CD4-positive, CD25-positive, alpha-beta regulatory T cell (primary cell): ENCODE data around the gene REXO1. TPM values are rescaled to one million over a fixed set of nuclear protein-coding genes. Genes with fewer than 3 reads are reported as not detected.

Source experiments
- ATAC-seq, 2 donors: fragments of 150-1000 bp; cut with Tn5 transposase; one replicate each; pipeline ENCODE4 v1.10.0; 2021; ENCODE audit warnings: low read depth in 2 of 2, moderate number of reproducible peaks in 2 of 2, moderate library complexity in 1 of 2
- DNase-seq, 3 donors: peaks; one replicate each; pipeline versions ENCODE4 v3.0.0 to v3.0.0-alpha.2; 2012 to 2022; ENCODE audit warnings: mixed read lengths in 1 of 3
- H3K27ac ChIP-seq: one replicate; pipeline ENCODE4 v1.7.0; 2013; ENCODE audit warnings: mild to moderate bottlenecking, low read length; ENCODE audit not compliant: insufficient read depth, poor library complexity, severe bottlenecking
- H3K27me3 ChIP-seq: one replicate; pipeline ENCODE4 v1.7.0; 2013; ENCODE audit warnings: low read length; ENCODE audit not compliant: control insufficient read depth, insufficient read depth
- H3K36me3 ChIP-seq: one replicate; pipeline ENCODE4 v1.7.0; 2013; ENCODE audit warnings: mild to moderate bottlenecking, low read length, moderate library complexity; ENCODE audit not compliant: control insufficient read depth, insufficient read depth
- H3K4me1 ChIP-seq: 2 replicates; pipeline ENCODE4 v1.7.0; 2013; ENCODE audit warnings: mild to moderate bottlenecking, low read length; ENCODE audit not compliant: insufficient read depth, control insufficient read depth, poor library complexity, severe bottlenecking
- H3K4me3 ChIP-seq: one replicate; pipeline ENCODE4 v1.7.0; 2013; ENCODE audit warnings: low read depth, mild to moderate bottlenecking, low read length, moderate library complexity
- H3K9me3 ChIP-seq, 2 experiments: 1 replicate in 1 of 2; 2 replicates in 1 of 2; pipeline ENCODE4 v1.7.0; 2013; ENCODE audit warnings: low read length in 2 of 2, mild to moderate bottlenecking in 1 of 2, moderate library complexity in 1 of 2; ENCODE audit not compliant: control insufficient read depth in 2 of 2
- H3K27ac Mint-ChIP-seq, 3 donors: one replicate each; pipeline ENCODE4 v1.8.0; 2020 to 2022; ENCODE audit warnings: mild to moderate bottlenecking in 3 of 3, mixed read lengths in 3 of 3, moderate library complexity in 2 of 3
- H3K27me3 Mint-ChIP-seq: one replicate; pipeline ENCODE4 v1.8.0; 2022; ENCODE audit warnings: mild to moderate bottlenecking, mixed read lengths
- H3K36me3 Mint-ChIP-seq: one replicate; pipeline ENCODE4 v1.8.0; 2020; ENCODE audit warnings: mixed read lengths
- H3K4me1 Mint-ChIP-seq, 4 donors: one replicate each; pipeline ENCODE4 v1.8.0; 2020 to 2022; ENCODE audit warnings: mixed read lengths in 4 of 4, mild to moderate bottlenecking in 1 of 4
- H3K4me3 Mint-ChIP-seq, 4 donors: one replicate each; pipeline ENCODE4 v1.8.0; 2020 to 2022; ENCODE audit warnings: mild to moderate bottlenecking in 4 of 4, mixed read lengths in 4 of 4, moderate library complexity in 3 of 4
- H3K9me3 Mint-ChIP-seq, 7 donors: one replicate each; pipeline ENCODE4 v1.8.0; 2020 to 2022; ENCODE audit warnings: mixed read lengths in 7 of 7, mild to moderate bottlenecking in 3 of 7, moderate library complexity in 2 of 7
- polyA plus RNA-seq, 4 donors: library from polyadenylated mRNA; unstranded; fragments of 300-500 nt; fragmentation: Illumina TruSeq; gene quantifications; one replicate each; pipeline ENCODE4 v1.2.3, GENCODE V29; 2021
- total RNA-seq: library from RNA; stranded (reverse); gene quantifications from one replicate; pipeline ENCODE4 v1.2.3, GENCODE V29; 2022

The REXO1 gene
- total and polyA plus RNA-seq, 5 donors from 2014 or later = 2.5 to 103 (median 3.7) TPM

- Mint-ChIP-seq H3K36me3 (no peaks in the 10 kb centered on the region), H3K4me3 (peak overlapping the region in 1 of 4 donors; percentile 52), H3K4me1 (peaks cover 0 to 11% (median 2%) of the 10 kb centered on the region in 4 donors), H3K27me3 (no peaks in the 10 kb centered on the region), H3K27ac (peak overlapping the region in 1 of 3 donors; percentile 63), H3K9me3 (no peaks in the 10 kb centered on the region)
- Histone ChIP-seq H3K9me3 (no peaks in the 10 kb centered on the region), H3K4me3 (no peak overlapping the region), H3K27me3 (no peaks in the 10 kb centered on the region), H3K4me1 (peaks cover 8% of the 10 kb centered on the region), H3K36me3 (peaks cover 19% of the 10 kb centered on the region), H3K27ac (no peak overlapping the region)
- no peak for ATAC-seq
- no peak for DNase-seq
Observed at GRCh38 chr19:1829958-1830357, 18.3 kb downstream of the REXO1 start.

GRCh38 chr19:1828279-1829238, 19.7 kb downstream of the REXO1 start:
- Mint-ChIP-seq H3K4me3 (no peak overlapping the region), H3K4me1 (peaks cover 0 to 7% (median 2%) of the 10 kb centered on the region in 4 donors), H3K27me3 (no peaks in the 10 kb centered on the region), H3K27ac (no peak overlapping the region), H3K36me3 (no peaks in the 10 kb centered on the region), H3K9me3 (no peaks in the 10 kb centered on the region)
- peaks cover 8% of the 10 kb centered on the region for H3K4me1 ChIP-seq
- H3K27ac ChIP-seq = no peak overlapping the region
- H3K4me3 ChIP-seq = no peak overlapping the region
- H3K36me3 ChIP-seq = peaks cover 27% of the 10 kb centered on the region
- no peaks in the 10 kb centered on the region for H3K9me3 ChIP-seq
- no peaks in the 10 kb centered on the region for H3K27me3 ChIP-seq
- no peak for DNase-seq
- ATAC-seq = peak in 1 of 2 donors; percentile 4

GRCh38 chr19:1827566-1828278, 20.6 kb downstream of the REXO1 start:
- Mint-ChIP-seq H3K36me3 (no peaks in the 10 kb centered on the region), H3K4me1 (peaks cover 0 to 7% (median 2%) of the 10 kb centered on the region in 4 donors), H3K27ac (no peak overlapping the region), H3K4me3 (no peak overlapping the region), H3K9me3 (no peaks in the 10 kb centered on the region), H3K27me3 (no peaks in the 10 kb centered on the region)
- Histone ChIP-seq H3K4me1 (peaks cover 8% of the 10 kb centered on the region), H3K27ac (no peak overlapping the region), H3K4me3 (no peak overlapping the region), H3K27me3 (no peaks in the 10 kb centered on the region), H3K36me3 (peaks cover 23% of the 10 kb centered on the region), H3K9me3 (no peaks in the 10 kb centered on the region)
- ATAC-seq (no peak), DNase-seq (no peak)

GRCh38 chr19:1826557-1827521, 21.4 kb downstream of the REXO1 start:
- no peak for ATAC-seq
- H3K36me3 ChIP-seq = peaks cover 23% of the 10 kb centered on the region

GRCh38 chr19:1825909-1826556, 22.2 kb downstream of the REXO1 start:
- peak; percentile 66 to 75 (median 69) for DNase-seq
- peak; percentile 73 to 80 for ATAC-seq
- no peak overlapping the region for H3K4me3 Mint-ChIP-seq
- no peaks in the 10 kb centered on the region for H3K27me3 Mint-ChIP-seq
- peaks cover 25% of the 10 kb centered on the region for H3K36me3 ChIP-seq
- peaks cover 3% of the 10 kb centered on the region for H3K36me3 Mint-ChIP-seq
- H3K4me3 ChIP-seq = no peak overlapping the region
- no peak overlapping the region for H3K27ac ChIP-seq
- peaks cover 8% of the 10 kb centered on the region for H3K4me1 ChIP-seq
- no peaks in the 10 kb centered on the region for H3K27me3 ChIP-seq
- H3K9me3 Mint-ChIP-seq = no peaks in the 10 kb centered on the region
- no peak overlapping the region for H3K27ac Mint-ChIP-seq
- H3K4me1 Mint-ChIP-seq = peaks cover 0 to 7% (median 2%) of the 10 kb centered on the region in 4 donors
- no peaks in the 10 kb centered on the region for H3K9me3 ChIP-seq

More at GRCh38 chr19:1826557-1827521, 21.4 kb downstream of the REXO1 start:
- no peaks in the 10 kb centered on the region for H3K27me3 Mint-ChIP-seq
- peaks cover 0 to 9% (median 2%) of the 10 kb centered on the region in 4 donors for H3K4me1 Mint-ChIP-seq
- H3K4me3 Mint-ChIP-seq = no peak overlapping the region
- no peak overlapping the region for H3K27ac Mint-ChIP-seq
- Histone ChIP-seq H3K4me3 (no peak overlapping the region), H3K9me3 (no peaks in the 10 kb centered on the region), H3K27ac (no peak overlapping the region), H3K27me3 (no peaks in the 10 kb centered on the region), H3K4me1 (peaks cover 8% of the 10 kb centered on the region)
- no peaks in the 10 kb centered on the region for H3K9me3 Mint-ChIP-seq
- H3K36me3 Mint-ChIP-seq = peaks cover 3% of the 10 kb centered on the region
- DNase-seq = no peak

GRCh38 chr19:1824252-1824622, 24.0 kb downstream of the REXO1 start:
- Histone ChIP-seq H3K36me3 (peaks cover 22% of the 10 kb centered on the region), H3K4me1 (peaks cover 8% of the 10 kb centered on the region), H3K27me3 (no peaks in the 10 kb centered on the region), H3K27ac (no peak overlapping the region), H3K4me3 (no peak overlapping the region), H3K9me3 (no peaks in the 10 kb centered on the region)
- no peaks in the 10 kb centered on the region for H3K27me3 Mint-ChIP-seq
- H3K9me3 Mint-ChIP-seq = no peaks in the 10 kb centered on the region
- H3K36me3 Mint-ChIP-seq = peaks cover 6% of the 10 kb centered on the region
- no peak for ATAC-seq
- H3K27ac Mint-ChIP-seq = no peak overlapping the region
- H3K4me3 Mint-ChIP-seq = no peak overlapping the region
- no peak for DNase-seq
- peaks cover 0 to 10% (median 2%) of the 10 kb centered on the region in 4 donors for H3K4me1 Mint-ChIP-seq
